Astrocyte (in vitro differentiated cells and primary cell): ENCODE results near the gene GSG1L. TPM values are rescaled to one million over a fixed set of nuclear protein-coding genes. Genes with fewer than 3 reads are reported as not detected.

Experiments
- DNase-seq: peaks from one replicate; pipeline ENCODE4 v3.0.0-alpha.2; 2010; ENCODE audit warnings: low read depth
- FAIRE-seq: peaks from 2 replicates; lab custom pipeline; 2011; peaks lifted over from hg19 to GRCh38; lab: Jason Lieb, UNC
- H2AFZ ChIP-seq: 2 replicates; pipeline ENCODE4 v1.6.0; 2012; ENCODE audit warnings: low read depth, low read length, inconsistent platforms
- H3K27ac ChIP-seq: 2 replicates; pipeline ENCODE4 v1.5.1; 2011; ENCODE audit warnings: low read depth, low read length, inconsistent platforms
- H3K27me3 ChIP-seq: 2 replicates; pipeline ENCODE4 v1.6.0; 2011; ENCODE audit warnings: low read length, inconsistent platforms; ENCODE audit not compliant: insufficient read depth
- H3K36me3 ChIP-seq: 2 replicates; pipeline ENCODE4 v1.5.1; 2011; ENCODE audit warnings: low read length, inconsistent platforms; ENCODE audit not compliant: insufficient read depth
- H3K4me1 ChIP-seq: 2 replicates; pipeline ENCODE4 v1.5.1; 2011; ENCODE audit warnings: low read length, inconsistent platforms; ENCODE audit not compliant: insufficient read depth
- H3K4me2 ChIP-seq: 2 replicates; pipeline ENCODE4 v1.6.0; 2012; ENCODE audit warnings: low read length, inconsistent platforms
- H3K4me3 ChIP-seq: 2 replicates; pipeline ENCODE4 v1.5.1; 2011; ENCODE audit warnings: low read depth, mild to moderate bottlenecking, low read length, inconsistent platforms; ENCODE audit not compliant: insufficient read depth
- H3K79me2 ChIP-seq: 2 replicates; pipeline ENCODE4 v1.6.0; 2012; ENCODE audit warnings: mild to moderate bottlenecking, low read length, inconsistent platforms; ENCODE audit not compliant: insufficient read depth
- H3K9ac ChIP-seq: 2 replicates; pipeline ENCODE4 v1.6.0; 2012; ENCODE audit warnings: mild to moderate bottlenecking, low read length, inconsistent platforms
- H3K9me3 ChIP-seq: 2 replicates; pipeline ENCODE4 v1.5.1; 2012; ENCODE audit warnings: low read depth, mild to moderate bottlenecking, low read length, inconsistent platforms; ENCODE audit not compliant: insufficient read depth
- H4K20me1 ChIP-seq: 2 replicates; pipeline ENCODE4 v1.6.0; 2012; ENCODE audit warnings: low read length, inconsistent platforms; ENCODE audit not compliant: insufficient read depth
- H3K27ac Mint-ChIP-seq: one replicate; pipeline ENCODE4 v1.8.0; 2021; ENCODE audit warnings: mild to moderate bottlenecking, mixed read lengths; ENCODE audit not compliant: unreplicated experiment
- H3K27me3 Mint-ChIP-seq: one replicate; pipeline ENCODE4 v1.8.0; 2021; ENCODE audit warnings: low read depth, mixed read lengths; ENCODE audit not compliant: unreplicated experiment
- H3K36me3 Mint-ChIP-seq: one replicate; pipeline ENCODE4 v1.8.0; 2021; ENCODE audit warnings: low read depth, mixed read lengths; ENCODE audit not compliant: unreplicated experiment
- H3K4me1 Mint-ChIP-seq: one replicate; pipeline ENCODE4 v1.8.0; 2021; ENCODE audit warnings: low read depth, mixed read lengths; ENCODE audit not compliant: unreplicated experiment
- H3K4me3 Mint-ChIP-seq: one replicate; pipeline ENCODE4 v1.8.0; 2021; ENCODE audit warnings: mild to moderate bottlenecking, moderate library complexity, mixed read lengths; ENCODE audit not compliant: unreplicated experiment
- H3K9me3 Mint-ChIP-seq: one replicate; pipeline ENCODE4 v1.8.0; 2021; ENCODE audit warnings: mild to moderate bottlenecking, mixed read lengths; ENCODE audit not compliant: unreplicated experiment
- EZH2 ChIP-seq: IDR thresholded peaks from 2 replicates; pipeline ENCODE4 v1.6.1; 2012; ENCODE audit warnings: mild to moderate bottlenecking, low read length, inconsistent platforms; ENCODE audit not compliant: insufficient read depth
- total RNA-seq: library from RNA; stranded (reverse); gene quantifications from 2 replicates; pipeline ENCODE4 v1.2.1, GENCODE V29; 2021
- TF ChIP-seq, protein P1 (sequence below): IDR thresholded peaks from 2 replicates; pipeline ENCODE4 v1.5.1; 2011; ENCODE audit warnings: low read depth, mild to moderate bottlenecking, inconsistent platforms, low read length, moderate library complexity; ENCODE audit not compliant: insufficient read depth

The GSG1L gene
- total RNA-seq, 1 donor from 2014 or later: not detected

DNA sequence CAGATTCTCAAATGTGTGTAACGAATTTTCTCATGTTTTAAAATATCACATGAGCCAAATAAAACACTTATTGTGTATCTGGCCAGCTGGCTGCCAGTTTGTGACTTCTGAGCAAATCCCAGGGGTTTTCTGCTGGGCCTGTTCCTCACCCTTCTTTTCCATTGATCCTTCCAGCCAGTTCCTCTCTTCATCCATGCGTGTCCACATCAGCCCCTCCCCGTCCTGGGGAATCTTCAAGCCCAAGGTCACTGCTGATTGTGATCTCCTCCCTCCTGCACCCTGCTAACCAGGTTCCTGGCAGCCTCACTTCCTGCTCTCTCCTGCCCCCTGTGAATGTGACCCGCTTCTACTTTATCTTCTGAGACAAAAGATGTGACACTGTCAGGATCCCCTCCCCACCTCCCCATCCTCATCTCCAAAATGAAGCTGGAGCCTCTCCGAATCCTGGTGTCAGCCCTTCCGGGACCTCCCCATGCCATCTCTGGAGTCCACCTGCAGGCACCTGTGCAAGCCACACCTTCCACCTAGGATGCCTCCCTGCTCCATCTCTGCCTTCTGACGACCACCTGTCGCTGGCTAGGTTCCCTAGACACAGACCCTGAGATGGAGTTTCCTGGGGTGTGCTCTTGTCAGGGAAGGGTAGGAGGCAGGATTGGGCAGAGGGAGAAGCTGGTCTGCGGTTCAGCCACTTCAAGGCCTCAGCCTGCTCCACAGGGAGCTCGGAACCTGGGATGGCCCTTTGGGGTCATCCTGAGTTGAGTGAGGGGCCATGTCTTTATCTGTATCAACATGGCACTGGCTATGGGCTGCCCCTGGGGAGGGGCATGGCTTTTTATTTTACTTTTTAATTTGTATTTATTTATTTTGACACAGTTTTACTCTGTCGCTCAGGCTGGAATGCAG lies 308.5 kb downstream of the GSG1L start:
- H3K4me1 Mint-ChIP-seq: peaks cover 13% of the 10 kb centered on the region
- Histone ChIP-seq H3K9ac (no peak overlapping the region), H3K4me3 (no peak overlapping the region), H4K20me1 (no peaks in the 10 kb centered on the region), H3K27ac (no peak overlapping the region), H2AFZ (no peak overlapping the region), H3K4me2 (no peak overlapping the region), H3K36me3 (no peaks in the 10 kb centered on the region), H3K9me3 (no peaks in the 10 kb centered on the region), H3K27me3 (no peaks in the 10 kb centered on the region), H3K4me1 (peaks cover 13% of the 10 kb centered on the region), H3K79me2 (no peaks in the 10 kb centered on the region)
- H3K4me3 Mint-ChIP-seq: peak overlapping the region; percentile 51
- H3K36me3 Mint-ChIP-seq: peaks cover 17% of the 10 kb centered on the region
- DNase-seq (no peak), FAIRE-seq (no peak)
- TF ChIP-seq EZH2: no peak
- TF ChIP-seq, protein P1, sequence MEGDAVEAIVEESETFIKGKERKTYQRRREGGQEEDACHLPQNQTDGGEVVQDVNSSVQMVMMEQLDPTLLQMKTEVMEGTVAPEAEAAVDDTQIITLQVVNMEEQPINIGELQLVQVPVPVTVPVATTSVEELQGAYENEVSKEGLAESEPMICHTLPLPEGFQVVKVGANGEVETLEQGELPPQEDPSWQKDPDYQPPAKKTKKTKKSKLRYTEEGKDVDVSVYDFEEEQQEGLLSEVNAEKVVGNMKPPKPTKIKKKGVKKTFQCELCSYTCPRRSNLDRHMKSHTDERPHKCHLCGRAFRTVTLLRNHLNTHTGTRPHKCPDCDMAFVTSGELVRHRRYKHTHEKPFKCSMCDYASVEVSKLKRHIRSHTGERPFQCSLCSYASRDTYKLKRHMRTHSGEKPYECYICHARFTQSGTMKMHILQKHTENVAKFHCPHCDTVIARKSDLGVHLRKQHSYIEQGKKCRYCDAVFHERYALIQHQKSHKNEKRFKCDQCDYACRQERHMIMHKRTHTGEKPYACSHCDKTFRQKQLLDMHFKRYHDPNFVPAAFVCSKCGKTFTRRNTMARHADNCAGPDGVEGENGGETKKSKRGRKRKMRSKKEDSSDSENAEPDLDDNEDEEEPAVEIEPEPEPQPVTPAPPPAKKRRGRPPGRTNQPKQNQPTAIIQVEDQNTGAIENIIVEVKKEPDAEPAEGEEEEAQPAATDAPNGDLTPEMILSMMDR: no peak
- H3K9me3 Mint-ChIP-seq: peaks cover 2% of the 10 kb centered on the region
- no peak overlapping the region for H3K27ac Mint-ChIP-seq
- H3K27me3 Mint-ChIP-seq: no peaks in the 10 kb centered on the region

DNA sequence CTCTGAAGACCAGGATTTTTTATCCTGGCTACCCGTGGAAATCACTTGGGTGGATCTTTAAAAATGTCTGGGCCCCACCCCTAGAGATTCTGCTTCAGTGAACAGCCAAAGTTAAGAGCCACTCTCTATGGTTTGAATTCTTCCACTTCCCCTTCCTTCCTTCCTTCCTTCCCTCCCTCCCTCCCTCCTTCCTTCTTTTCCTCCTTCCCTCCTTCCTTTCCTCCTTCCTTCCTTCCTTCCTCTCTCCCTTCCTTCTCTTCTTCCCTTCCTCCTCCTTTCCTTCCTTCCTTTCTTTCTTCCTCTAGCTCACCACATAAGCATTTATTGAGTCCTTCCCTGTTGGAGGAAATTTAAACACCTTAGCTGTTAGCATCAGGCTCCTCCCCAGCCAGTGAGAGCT lies 310.0 kb downstream of the GSG1L start:
- TF ChIP-seq, protein P1: no peak
- TF ChIP-seq EZH2: no peak
- no peaks in the 10 kb centered on the region for H4K20me1 ChIP-seq
- no peaks in the 10 kb centered on the region for H3K79me2 ChIP-seq
- no peak for DNase-seq
- no peak overlapping the region for H2AFZ ChIP-seq
- Mint-ChIP-seq H3K9me3 (peaks cover 1% of the 10 kb centered on the region), H3K27ac (no peak overlapping the region), H3K36me3 (peaks cover 18% of the 10 kb centered on the region), H3K4me3 (no peak overlapping the region), H3K27me3 (no peaks in the 10 kb centered on the region), H3K4me1 (peaks cover 7% of the 10 kb centered on the region)
- no peak for FAIRE-seq
- no peaks in the 10 kb centered on the region for H3K36me3 ChIP-seq
- no peak overlapping the region for H3K4me2 ChIP-seq
- H3K4me1 ChIP-seq: peaks cover 9% of the 10 kb centered on the region
- H3K27ac ChIP-seq: no peak overlapping the region
- no peaks in the 10 kb centered on the region for H3K27me3 ChIP-seq
- H3K9me3 ChIP-seq: no peaks in the 10 kb centered on the region
- H3K4me3 ChIP-seq: no peak overlapping the region
- H3K9ac ChIP-seq: no peak overlapping the region

DNA sequence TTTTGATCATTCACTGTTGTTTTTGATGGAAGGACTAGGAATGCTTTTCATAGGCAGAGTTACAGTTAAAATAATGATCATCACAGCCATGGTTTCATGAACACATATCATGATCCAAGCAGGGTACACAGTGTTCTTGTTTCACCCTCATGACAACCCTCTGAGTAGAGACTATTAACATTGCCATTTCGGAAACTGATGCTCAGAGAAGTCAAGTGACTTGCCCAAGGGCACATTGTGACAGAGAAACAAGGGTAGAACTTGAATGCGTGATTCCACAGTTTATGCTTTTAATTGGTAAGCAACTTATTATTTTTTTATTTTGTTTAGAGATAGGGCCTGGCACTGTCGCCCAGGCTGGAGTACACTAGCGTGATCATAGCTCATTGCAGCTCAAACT lies 311.3 kb downstream of the GSG1L start:
- Mint-ChIP-seq H3K9me3 (peaks cover 1% of the 10 kb centered on the region), H3K27me3 (no peaks in the 10 kb centered on the region), H3K4me3 (no peak overlapping the region), H3K4me1 (peaks cover 4% of the 10 kb centered on the region), H3K27ac (no peak overlapping the region), H3K36me3 (peaks cover 18% of the 10 kb centered on the region)
- Histone ChIP-seq H3K27ac (no peak overlapping the region), H4K20me1 (no peaks in the 10 kb centered on the region), H3K9ac (no peak overlapping the region), H2AFZ (no peak overlapping the region), H3K9me3 (no peaks in the 10 kb centered on the region), H3K4me2 (no peak overlapping the region), H3K79me2 (no peaks in the 10 kb centered on the region), H3K27me3 (no peaks in the 10 kb centered on the region), H3K4me1 (peaks cover 11% of the 10 kb centered on the region), H3K36me3 (no peaks in the 10 kb centered on the region), H3K4me3 (no peak overlapping the region)
- FAIRE-seq (no peak), DNase-seq (no peak)
- TF ChIP-seq, protein P1: no peak
- no peak for TF ChIP-seq EZH2
